Activated CD4-positive, alpha-beta T cell treated with anti-CD3 and anti-CD28 coated beads for 4 hours (primary cell): ENCODE results near the gene GLYR1.

Source experiments
- DNase-seq, 2 donors: peaks; one replicate each; pipeline ENCODE4 v3.0.0-alpha.2; 2020

The GLYR1 gene

GRCh38 chr16:4846503-4846900, 586 bp downstream of the GLYR1 start:
- peak; percentile 3 to 4 for DNase-seq

DNA sequence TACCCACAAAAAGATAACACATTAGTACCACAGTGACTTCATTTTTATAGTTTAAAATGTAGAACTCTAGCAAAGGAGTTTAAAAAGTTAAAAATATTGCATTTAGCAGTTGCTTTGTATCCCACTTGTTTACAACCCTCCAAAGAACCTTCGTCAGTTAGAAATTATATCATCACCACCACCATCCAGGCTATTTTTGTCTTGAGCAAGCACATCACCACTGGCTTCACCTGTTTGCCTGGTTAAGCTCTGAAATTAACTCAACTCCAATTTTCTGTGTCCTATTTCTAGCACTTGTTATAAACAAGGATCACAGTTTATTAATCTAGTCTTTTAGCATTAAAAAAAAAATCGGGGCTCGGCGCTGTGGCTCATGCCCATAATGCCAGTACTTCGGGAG, 6.1 kb downstream of the GLYR1 start:
- no peak for DNase-seq

DNA sequence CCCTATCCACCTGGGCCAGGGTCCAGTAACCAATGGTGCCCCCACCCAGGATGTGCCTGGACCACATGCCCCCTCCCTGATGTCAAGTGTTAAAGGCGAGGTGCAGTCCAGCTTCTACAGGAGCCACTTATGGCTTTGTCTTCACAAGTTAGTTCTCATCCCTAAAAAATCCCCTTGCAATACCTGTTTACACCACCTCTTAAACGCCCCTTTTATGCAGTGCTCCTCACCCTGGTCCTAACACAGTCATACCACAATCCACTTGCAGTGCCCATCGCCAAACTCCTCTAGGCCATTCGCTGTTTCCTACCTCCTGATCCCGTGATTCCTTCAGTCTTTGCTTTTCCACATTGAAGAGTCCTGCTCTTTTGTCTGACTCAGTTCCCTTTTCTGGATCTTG, 7.1 kb downstream of the GLYR1 start:
- no peak for DNase-seq

GRCh38 chr16:4837733-4838501, 9.2 kb downstream of the GLYR1 start:
- no peak for DNase-seq

GRCh38 chr16:4836727-4837126, 10.4 kb downstream of the GLYR1 start:
- no peak for DNase-seq

GRCh38 chr16:4833584-4833983, 13.5 kb downstream of the GLYR1 start:
- no peak for DNase-seq

DNA sequence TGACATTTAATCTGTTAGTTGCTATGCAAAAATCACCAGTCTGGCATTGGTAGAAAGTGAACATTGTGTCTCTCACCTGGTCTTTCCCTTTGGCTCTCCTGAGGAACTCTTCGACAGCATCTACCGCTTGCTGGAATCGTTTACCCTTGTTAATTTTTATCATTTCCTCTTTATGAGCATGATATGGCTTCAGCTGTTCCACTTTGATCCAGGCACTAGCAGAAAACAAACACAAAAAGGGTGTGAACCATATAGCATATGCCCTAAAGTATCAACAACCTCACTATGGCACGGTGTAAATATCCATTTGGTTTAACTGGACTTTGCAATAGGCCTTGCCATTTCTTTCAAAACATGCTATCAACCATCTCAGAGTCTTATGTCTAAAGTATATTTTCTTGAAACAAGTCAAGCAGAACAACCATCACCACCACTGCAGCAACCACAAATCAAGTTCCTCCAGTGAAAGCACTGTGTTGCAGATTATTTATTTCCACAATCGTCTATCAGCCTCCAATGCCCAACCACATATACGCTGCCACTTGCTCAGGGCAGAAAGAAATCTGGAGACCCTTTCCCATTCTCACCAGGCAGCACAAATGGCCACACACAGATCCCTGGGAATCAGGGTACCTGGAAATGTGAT, 14.3 kb downstream of the GLYR1 start:
- no peak for DNase-seq

GRCh38 chr16:4831616-4832015, 15.5 kb downstream of the GLYR1 start:
- DNase-seq: no peak

DNA sequence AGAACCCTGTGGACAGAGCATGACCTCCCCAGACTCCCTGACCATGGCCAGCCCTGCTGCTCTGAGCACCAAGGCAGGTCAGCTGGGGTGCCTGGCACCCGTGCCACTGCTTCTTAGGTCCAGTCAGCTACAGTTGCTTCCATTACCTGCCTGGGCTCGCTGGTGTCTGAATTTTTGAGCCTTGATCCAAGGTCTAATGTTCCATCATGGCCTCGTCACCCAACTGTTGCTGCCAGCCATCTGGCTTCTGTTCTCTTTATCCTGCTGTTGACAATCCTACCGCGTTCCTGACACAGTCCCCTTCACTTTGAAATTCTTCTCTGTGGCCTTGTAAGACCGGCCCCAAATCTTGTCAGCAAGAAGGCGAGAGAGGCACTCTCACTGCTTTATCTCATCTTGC, 16.7 kb downstream of the GLYR1 start:
- no peak for DNase-seq

DNA sequence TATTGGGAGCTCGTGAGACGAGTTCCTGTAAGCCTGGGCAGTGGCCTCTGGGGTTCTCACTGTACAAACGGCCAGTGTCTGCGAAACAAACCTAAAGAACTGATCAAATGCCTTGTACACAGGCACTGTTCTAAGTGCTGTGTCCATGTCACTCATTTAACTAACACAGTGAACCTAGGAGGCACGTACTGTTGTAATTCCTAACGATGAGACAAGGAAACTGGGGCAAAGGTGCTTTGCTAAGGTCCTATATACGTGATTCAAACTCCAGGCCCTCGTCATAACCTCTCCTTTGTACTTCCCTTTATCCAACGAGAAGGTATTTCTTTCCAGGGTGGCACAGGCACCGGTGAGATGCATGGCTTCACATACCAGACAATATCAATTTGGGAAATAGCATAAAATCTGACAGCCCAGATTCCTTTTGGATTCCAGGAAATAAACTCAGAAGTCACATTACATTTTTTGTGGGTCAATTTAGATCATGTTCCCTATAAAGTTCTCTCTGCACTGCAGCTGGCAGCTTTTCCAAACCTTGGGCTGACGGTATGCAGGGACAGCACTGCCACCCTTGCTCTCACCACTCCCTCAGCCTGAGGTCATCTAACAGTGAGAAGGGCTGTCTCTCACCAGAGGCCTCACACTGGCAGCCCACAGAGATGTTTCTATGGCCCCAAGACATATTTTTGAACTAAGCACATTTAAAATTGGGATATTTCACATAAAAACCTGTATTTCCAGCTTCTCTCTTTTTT, 18.3 kb downstream of the GLYR1 start:
- DNase-seq: no peak

DNA sequence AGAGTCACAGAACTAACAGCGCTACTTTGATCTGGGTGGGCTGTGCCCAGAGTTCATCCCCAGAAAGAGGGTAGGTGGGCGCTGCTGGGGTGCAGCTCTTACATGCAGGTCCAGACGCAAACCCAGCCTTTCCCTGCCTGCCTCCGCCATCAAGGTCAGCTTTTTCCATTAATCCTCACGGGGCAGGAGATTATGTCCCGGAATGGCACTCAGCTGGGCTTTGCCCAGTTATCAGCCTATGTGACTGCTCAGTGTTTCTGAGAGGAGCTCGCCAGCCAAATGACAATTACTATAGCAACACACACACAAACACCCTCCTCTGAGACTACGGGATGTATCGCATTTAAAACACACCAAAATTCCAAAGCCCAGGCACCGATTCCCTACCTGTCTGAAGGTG, 20.1 kb downstream of the GLYR1 start:
- DNase-seq: no peak

- no peak for DNase-seq
These were observed 20.6 kb downstream of the GLYR1 start for GRCh38 chr16:4826526-4826925.

DNA sequence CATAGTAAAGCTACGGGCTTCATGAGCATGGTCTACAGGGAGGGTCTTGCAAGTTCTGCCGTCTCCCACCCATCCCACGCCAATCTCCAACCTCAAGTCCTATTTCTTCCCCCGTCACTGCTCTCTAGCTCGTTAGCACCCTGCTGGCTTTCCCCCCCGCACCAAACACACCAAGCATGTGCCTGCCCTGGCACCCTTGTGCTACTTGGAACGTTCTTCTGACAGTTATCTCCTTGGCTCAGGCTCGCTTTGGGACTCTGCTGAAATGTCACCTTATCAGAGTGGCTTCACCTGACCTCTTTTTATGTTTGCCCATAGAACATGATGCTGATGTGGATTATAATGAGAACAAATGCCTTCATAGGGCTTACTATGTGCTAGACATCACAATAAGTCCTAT, 21.9 kb downstream of the GLYR1 start:
- no peak for DNase-seq

DNA sequence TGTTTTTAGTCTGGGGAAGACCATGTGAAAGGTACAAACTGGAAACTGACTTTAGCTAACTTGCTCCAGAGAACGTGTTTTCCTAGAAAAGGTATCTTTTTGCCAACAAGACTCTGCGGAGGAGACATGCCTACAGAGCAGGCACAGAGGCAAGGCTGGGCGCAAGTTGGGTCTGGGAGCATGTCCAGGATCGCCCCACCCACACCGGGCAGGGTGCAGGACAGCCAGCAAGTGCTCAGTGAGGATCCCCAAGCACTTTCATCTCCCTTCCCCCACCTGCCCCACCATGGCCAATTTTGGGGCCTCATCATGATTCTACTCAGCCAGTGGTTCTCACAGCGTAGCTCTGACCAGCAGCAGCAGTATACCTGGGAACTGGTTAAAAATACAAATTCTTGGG, 26.4 kb downstream of the GLYR1 start:
- no peak for DNase-seq

GRCh38 chr16:4814542-4815173, 32.4 kb downstream of the GLYR1 start:
- DNase-seq: no peak

- no peak for DNase-seq
These were observed 33.0 kb downstream of the GLYR1 start for GRCh38 chr16:4814046-4814445.

DNA sequence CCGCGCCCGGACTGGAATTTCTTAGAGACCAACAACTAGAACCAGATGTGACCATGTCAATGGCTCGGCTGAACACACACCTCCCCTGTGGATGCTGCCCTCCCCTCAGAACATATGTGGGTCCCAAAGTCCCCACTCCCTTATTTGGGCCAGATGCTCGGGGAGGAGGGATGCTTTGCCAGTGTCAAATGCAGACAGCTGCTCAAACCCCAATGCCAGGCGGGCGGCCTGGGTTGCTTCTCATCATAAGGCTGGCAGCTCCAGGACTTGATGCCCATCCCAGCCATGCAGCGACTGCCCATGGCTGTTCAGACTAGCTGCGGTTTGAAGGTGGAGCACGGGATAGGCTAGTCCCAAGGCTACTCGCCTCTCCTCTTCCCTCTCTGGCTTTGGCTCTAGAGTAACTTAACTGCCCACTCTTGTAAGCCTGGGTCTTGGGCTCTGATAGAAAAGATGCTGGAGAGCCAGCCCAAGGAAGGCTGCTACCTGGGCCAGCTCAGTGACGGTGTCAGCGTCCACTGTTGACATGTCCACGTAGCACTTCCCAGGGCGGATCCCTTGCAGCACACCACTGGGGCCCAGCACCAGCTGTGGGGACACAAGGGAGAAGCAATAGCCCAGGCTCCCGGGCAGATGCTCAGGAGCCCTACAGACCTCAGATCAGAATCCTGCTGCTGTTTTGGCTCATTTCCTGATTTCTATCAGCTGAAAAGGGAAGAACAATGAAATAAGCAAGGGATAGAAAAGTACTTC, 33.7 kb downstream of the GLYR1 start:
- no peak for DNase-seq

GRCh38 chr16:4811773-4812172, 35.3 kb downstream of the GLYR1 start:
- no peak for DNase-seq

- DNase-seq: no peak
These were observed 35.8 kb downstream of the GLYR1 start for GRCh38 chr16:4811242-4811641.

- DNase-seq: no peak
These were observed 40.8 kb downstream of the GLYR1 start for GRCh38 chr16:4806280-4806679.

DNA sequence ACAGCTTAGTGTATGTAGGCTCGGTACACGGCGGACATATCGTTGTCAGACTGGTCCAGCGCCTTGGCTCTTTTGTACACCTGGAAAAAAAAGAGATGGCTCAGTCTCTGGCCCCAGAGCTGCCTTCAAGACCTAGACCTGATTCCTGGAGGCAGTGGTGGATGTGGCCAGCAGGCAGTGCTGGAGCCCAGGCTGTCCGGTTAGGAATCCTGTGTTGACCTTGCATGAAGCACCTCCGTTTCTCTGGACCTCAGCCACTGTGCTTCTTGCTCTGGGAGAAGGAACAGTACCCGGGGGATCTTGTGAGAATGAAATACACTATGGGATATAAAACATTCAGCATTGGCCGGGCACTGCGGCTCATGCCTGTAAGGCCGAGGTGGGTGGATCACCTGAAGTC, 41.9 kb downstream of the GLYR1 start:
- DNase-seq: no peak

GRCh38 chr16:4803898-4804762, 43.0 kb downstream of the GLYR1 start:
- DNase-seq: no peak
